EL (cell line): ENCODE measurements around the gene CCDC138.

Source experiments
- DNase-seq: peaks from one replicate; pipeline ENCODE4 v3.0.0-alpha.2; 2016

CCDC138 gene

GRCh38 chr2:108919571-108920373 is 133.2 kb downstream of the CCDC138 start:
- no peak for DNase-seq

- no peak for DNase-seq
These were observed 134.1 kb downstream of the CCDC138 start for GRCh38 chr2:108920686-108921085.

GRCh38 chr2:108921096-108922030 is 134.8 kb downstream of the CCDC138 start:
- DNase-seq: no peak

GRCh38 chr2:108922141-108922915 is 135.8 kb downstream of the CCDC138 start:
- DNase-seq: peak; percentile 39

GRCh38 chr2:108923019-108923700 is 136.6 kb downstream of the CCDC138 start:
- no peak for DNase-seq

- DNase-seq: no peak
These were observed 137.4 kb downstream of the CCDC138 start for GRCh38 chr2:108923736-108924579.

GRCh38 chr2:108924580-108925251 is 138.1 kb downstream of the CCDC138 start:
- no peak for DNase-seq

- DNase-seq: no peak
These were observed 138.7 kb downstream of the CCDC138 start for GRCh38 chr2:108925286-108925685.

GRCh38 chr2:108925735-108926134 is 139.2 kb downstream of the CCDC138 start:
- no peak for DNase-seq
